MCF 10A (cell line): ENCODE measurements around the gene ZBTB21. TPM values are rescaled to one million over a fixed set of nuclear protein-coding genes. Genes with fewer than 3 reads are reported as not detected.

Source experiments
- BruUV-seq: library from RNA; stranded (reverse); fragments of 400-500 nt; replicated peaks from 2 replicates; lab custom pipeline; 2021; lab: Mats Ljungman, UMichigan
- CTCF ChIA-PET: fragments of 300-600 bp; sonication (Branson Sonifier 250); formaldehyde crosslinking; extraction: SDS; loops from one replicate; lab custom pipeline; 2021; ENCODE audit warnings: antibody characterized with exemption, inconsistent platforms; lab: Yijun Ruan, JAX
- POLR2A ChIA-PET: fragments of 300-600, 350-650 bp; sonication (Branson Sonifier 250); formaldehyde crosslinking; extraction: SDS; loops from one replicate; lab custom pipeline; 2020; ENCODE audit warnings: antibody characterized with exemption, inconsistent platforms; lab: Yijun Ruan, JAX
- DNase-seq: peaks from one replicate; pipeline ENCODE4 v3.0.0-alpha.2; 2018; ENCODE audit not compliant: unreplicated experiment
- H3K27ac Mint-ChIP-seq: one replicate; pipeline ENCODE4 v1.8.0; 2022; ENCODE audit warnings: mild to moderate bottlenecking, low read depth, mixed read lengths; ENCODE audit not compliant: unreplicated experiment
- H3K27me3 Mint-ChIP-seq: one replicate; pipeline ENCODE4 v1.8.0; 2022; ENCODE audit warnings: mixed read lengths; ENCODE audit not compliant: insufficient read depth, unreplicated experiment
- H3K36me3 Mint-ChIP-seq: one replicate; pipeline ENCODE4 v1.8.0; 2022; ENCODE audit warnings: mild to moderate bottlenecking, moderate library complexity, mixed read lengths; ENCODE audit not compliant: insufficient read depth, unreplicated experiment
- H3K4me1 Mint-ChIP-seq: one replicate; pipeline ENCODE4 v1.8.0; 2022; ENCODE audit warnings: mixed read lengths; ENCODE audit not compliant: insufficient read depth, unreplicated experiment
- H3K4me3 Mint-ChIP-seq: one replicate; pipeline ENCODE4 v1.8.0; 2022; ENCODE audit warnings: mild to moderate bottlenecking, moderate library complexity, mixed read lengths; ENCODE audit not compliant: unreplicated experiment
- H3K9me3 Mint-ChIP-seq: one replicate; pipeline ENCODE4 v1.8.0; 2022; ENCODE audit warnings: mixed read lengths; ENCODE audit not compliant: unreplicated experiment
- intact Hi-C: fragments of 100-400 bp; cut with micrococcal nuclease; formaldehyde crosslinking; loops from 2 replicates; pipeline ENCODE4 v1.14.1; 2022
- total RNA-seq: library from RNA; stranded (reverse); gene quantifications from 2 replicates; pipeline ENCODE4 v1.2.3, GENCODE V29; 2022
- TF ChIP-seq, protein P1 (sequence below): fragments of 200-600 bp; IDR thresholded peaks from one replicate; pipeline ENCODE4 v1.8.0; 2022; ENCODE audit warnings: antibody characterized with exemption, mild to moderate bottlenecking; ENCODE audit not compliant: unreplicated experiment

Gene ZBTB21
- total RNA-seq, 1 experiment from 2014 or later = 27.3 TPM

GRCh38 chr21:41965461-41966013, 44.6 kb downstream of the ZBTB21 start:
- no peak for DNase-seq
- BruUV-seq = no TSS peak
- intact Hi-C loops = no loop called here
- no peak overlapping the region for H3K4me3 Mint-ChIP-seq
- ChIA-PET POLR2A (no interaction called here), CTCF (interaction anchor here (0.5 kb wide), 1 partner anchor 63 kb away, joined by 3 read pairs; no protein-coding TSS in a partner anchor)
- H3K27me3 Mint-ChIP-seq = no peaks in the 10 kb centered on the region
- no peak overlapping the region for H3K27ac Mint-ChIP-seq
- H3K9me3 Mint-ChIP-seq = no peaks in the 10 kb centered on the region
- H3K4me1 Mint-ChIP-seq = peaks cover 14% of the 10 kb centered on the region
- TF ChIP-seq, protein P1, sequence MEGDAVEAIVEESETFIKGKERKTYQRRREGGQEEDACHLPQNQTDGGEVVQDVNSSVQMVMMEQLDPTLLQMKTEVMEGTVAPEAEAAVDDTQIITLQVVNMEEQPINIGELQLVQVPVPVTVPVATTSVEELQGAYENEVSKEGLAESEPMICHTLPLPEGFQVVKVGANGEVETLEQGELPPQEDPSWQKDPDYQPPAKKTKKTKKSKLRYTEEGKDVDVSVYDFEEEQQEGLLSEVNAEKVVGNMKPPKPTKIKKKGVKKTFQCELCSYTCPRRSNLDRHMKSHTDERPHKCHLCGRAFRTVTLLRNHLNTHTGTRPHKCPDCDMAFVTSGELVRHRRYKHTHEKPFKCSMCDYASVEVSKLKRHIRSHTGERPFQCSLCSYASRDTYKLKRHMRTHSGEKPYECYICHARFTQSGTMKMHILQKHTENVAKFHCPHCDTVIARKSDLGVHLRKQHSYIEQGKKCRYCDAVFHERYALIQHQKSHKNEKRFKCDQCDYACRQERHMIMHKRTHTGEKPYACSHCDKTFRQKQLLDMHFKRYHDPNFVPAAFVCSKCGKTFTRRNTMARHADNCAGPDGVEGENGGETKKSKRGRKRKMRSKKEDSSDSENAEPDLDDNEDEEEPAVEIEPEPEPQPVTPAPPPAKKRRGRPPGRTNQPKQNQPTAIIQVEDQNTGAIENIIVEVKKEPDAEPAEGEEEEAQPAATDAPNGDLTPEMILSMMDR = no peak
- no peaks in the 10 kb centered on the region for H3K36me3 Mint-ChIP-seq

DNA sequence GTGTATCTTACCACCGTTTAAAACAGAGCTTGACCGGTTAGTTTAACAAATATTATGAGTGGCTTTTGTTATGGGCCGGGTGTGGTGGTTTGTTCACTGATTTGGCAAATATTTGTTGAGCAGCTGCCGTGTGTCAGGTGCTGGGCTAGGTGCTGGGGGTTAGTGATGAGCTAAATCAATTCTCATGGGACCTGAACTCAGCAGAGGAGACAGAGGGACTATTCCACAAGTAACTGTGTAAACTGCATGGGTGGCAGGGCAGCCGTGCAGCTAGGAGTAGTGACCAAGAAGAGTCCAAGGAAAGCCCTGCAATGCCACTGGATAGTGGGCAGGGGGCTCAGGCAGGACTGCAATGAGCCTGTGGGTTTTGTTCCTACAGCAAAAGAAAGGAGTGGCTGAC, 45.1 kb downstream of the ZBTB21 start:
- ChIA-PET CTCF (interaction anchor here (0.5 kb wide), 1 partner anchor 63 kb away, joined by 3 read pairs; no protein-coding TSS in a partner anchor), POLR2A (no interaction called here)
- H3K27ac Mint-ChIP-seq = no peak overlapping the region
- no peaks in the 10 kb centered on the region for H3K36me3 Mint-ChIP-seq
- BruUV-seq = no TSS peak
- TF ChIP-seq, protein P1 = no peak
- DNase-seq = no peak
- H3K4me3 Mint-ChIP-seq = no peak overlapping the region
- H3K27me3 Mint-ChIP-seq = no peaks in the 10 kb centered on the region
- H3K4me1 Mint-ChIP-seq = peaks cover 14% of the 10 kb centered on the region
- H3K9me3 Mint-ChIP-seq = no peaks in the 10 kb centered on the region
- intact Hi-C loops = no loop called here

DNA sequence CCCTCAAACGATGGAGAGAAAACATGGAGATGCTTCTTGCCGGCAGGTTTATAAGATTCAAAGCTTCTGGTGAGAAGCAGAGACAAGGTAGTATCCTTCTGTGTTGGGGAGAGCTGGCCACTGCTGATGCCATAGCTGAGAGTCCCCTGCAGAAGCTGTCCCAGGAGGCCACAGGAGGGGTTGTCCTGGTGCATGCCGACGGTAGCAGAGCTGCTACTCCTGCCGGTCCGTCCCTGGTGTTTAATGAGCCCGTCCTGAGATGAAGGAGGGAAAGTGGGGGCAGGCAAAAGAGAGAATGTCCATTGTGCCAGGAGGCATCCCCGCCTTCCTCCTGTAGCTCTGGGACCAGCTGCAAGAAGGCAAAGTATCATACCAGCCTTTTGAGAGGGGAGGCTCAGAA, 46.0 kb downstream of the ZBTB21 start:
- POLR2A ChIA-PET = no interaction called here
- Mint-ChIP-seq H3K36me3 (no peaks in the 10 kb centered on the region), H3K4me3 (no peak overlapping the region), H3K27ac (no peak overlapping the region), H3K27me3 (no peaks in the 10 kb centered on the region), H3K4me1 (peaks cover 14% of the 10 kb centered on the region), H3K9me3 (no peaks in the 10 kb centered on the region)
- no peak for DNase-seq
- intact Hi-C loops = no loop called here
- CTCF ChIA-PET = no interaction called here
- BruUV-seq = no TSS peak
- TF ChIP-seq, protein P1 = no peak

DNA sequence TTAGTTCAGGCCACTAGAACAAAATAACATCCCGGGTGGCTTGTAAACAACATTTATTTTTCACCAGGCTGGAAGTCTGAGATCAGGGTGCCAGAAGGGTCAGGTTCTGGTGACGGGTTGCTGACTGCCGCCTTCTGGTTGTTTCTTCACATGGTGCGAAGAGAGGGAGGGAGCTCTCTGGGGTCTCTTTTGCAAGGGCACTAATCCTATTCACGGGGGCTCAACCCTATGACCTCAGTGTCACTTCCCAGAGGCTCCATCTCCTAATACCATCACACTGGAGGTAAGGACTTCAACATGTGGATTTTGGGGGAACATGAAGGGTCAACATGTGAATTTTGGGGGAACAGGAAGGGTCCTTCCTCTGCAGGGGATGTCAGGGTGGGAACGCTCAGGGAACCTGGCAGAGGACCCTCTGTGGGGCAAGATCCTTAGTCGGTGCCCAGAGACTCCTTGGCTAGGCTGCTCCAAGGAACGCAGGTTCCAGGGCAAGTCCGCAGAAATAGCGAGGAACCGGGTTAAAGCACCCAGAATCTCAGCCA, 47.7 kb downstream of the ZBTB21 start:
- Mint-ChIP-seq H3K27me3 (no peaks in the 10 kb centered on the region), H3K4me3 (no peak overlapping the region), H3K27ac (no peak overlapping the region), H3K4me1 (peaks cover 17% of the 10 kb centered on the region), H3K9me3 (no peaks in the 10 kb centered on the region), H3K36me3 (no peaks in the 10 kb centered on the region)
- CTCF ChIA-PET = interaction anchor here (0.6 kb wide), 2 partner anchors 51 to 156 kb away, joined by 3 to 6 read pairs; no protein-coding TSS in a partner anchor
- POLR2A ChIA-PET = no interaction called here
- TF ChIP-seq, protein P1 = no peak
- no peak for DNase-seq
- intact Hi-C loops = no loop called here
- no TSS peak for BruUV-seq
